DMS79 treated with DMSO at 0.1 percent for 48 hours (cell line): Measurements from ENCODE around the gene TEPSIN.
A peak's percentile ranks its signal among the peaks of the same experiment; 100 is the strongest.

ENCODE experiments used
- DNase-seq: peaks from one replicate; lab custom pipeline; 2025; lab: John Stamatoyannopoulos, UW

TEPSIN gene

GRCh38 chr17:81238815-81239713 is at the start of gene TEPSIN, which contains the start of gene NDUFAF8:
Gene TEPSIN, minus strand, starts transcription at chr17:81239055. Its CDS starts 22 bp downstream, at chr17:81239033.
Gene NDUFAF8, plus strand, starts transcription at chr17:81239318. Its CDS starts 46 bp downstream, at chr17:81239364.
- peak; percentile 83 for DNase-seq

GRCh38 chr17:81287741-81288430 is 49.0 kb upstream of the TEPSIN start:
- DNase-seq = no peak

GRCh38 chr17:81287152-81287551 is 48.3 kb upstream of the TEPSIN start:
- DNase-seq = no peak

GRCh38 chr17:81286491-81287145 is 47.8 kb upstream of the TEPSIN start:
- no peak for DNase-seq

GRCh38 chr17:81285894-81286293 is 47.0 kb upstream of the TEPSIN start:
- DNase-seq = no peak

GRCh38 chr17:81285179-81285878 is 46.5 kb upstream of the TEPSIN start:
- no peak for DNase-seq

- no peak for DNase-seq
Measured at GRCh38 chr17:81282876-81283275, 44.0 kb upstream of the TEPSIN start.

GRCh38 chr17:81282141-81282540 is 43.3 kb upstream of the TEPSIN start:
- no peak for DNase-seq

GRCh38 chr17:81280571-81280970 is 41.7 kb upstream of the TEPSIN start:
- no peak for DNase-seq

GRCh38 chr17:81279278-81280275 is 40.7 kb upstream of the TEPSIN start:
- DNase-seq = no peak

- no peak for DNase-seq
Measured at GRCh38 chr17:81278831-81279230, 40.0 kb upstream of the TEPSIN start.

GRCh38 chr17:81277946-81278693 is 39.3 kb upstream of the TEPSIN start:
- DNase-seq = no peak

- DNase-seq = peak; percentile 56
Measured at GRCh38 chr17:81277421-81277820, 38.6 kb upstream of the TEPSIN start.

GRCh38 chr17:81276781-81277180 is 37.9 kb upstream of the TEPSIN start:
- peak; percentile 8 for DNase-seq

- no peak for DNase-seq
Measured at GRCh38 chr17:81274471-81274855, 35.6 kb upstream of the TEPSIN start.

- DNase-seq = no peak
Measured at GRCh38 chr17:81273698-81274470, 35.0 kb upstream of the TEPSIN start.

- no peak for DNase-seq
Measured at GRCh38 chr17:81272616-81273015, 33.8 kb upstream of the TEPSIN start.

GRCh38 chr17:81271226-81271625 is 32.4 kb upstream of the TEPSIN start:
- no peak for DNase-seq

GRCh38 chr17:81270279-81270678 is 31.4 kb upstream of the TEPSIN start:
- no peak for DNase-seq
